HCT116 (cell line): ENCODE measurements around the gene PLEKHA4. TPM values are rescaled to one million over a fixed set of nuclear protein-coding genes. Genes with fewer than 3 reads are reported as not detected.

Experiments
- ATAC-seq: fragments of 200-7000 bp; cut with Tn5 transposase; 2 replicates; pipeline ENCODE4 v1.9.1; 2020; ENCODE audit warnings: mild to moderate bottlenecking, moderate library complexity
- BruUV-seq: library from RNA; stranded (reverse); fragments of 400-500 nt; replicated peaks from 2 replicates; lab custom pipeline; 2021; lab: Mats Ljungman, UMichigan
- CTCF ChIA-PET: fragments of 300-600 bp; sonication (Branson Sonifier 250); formaldehyde crosslinking; loops from one replicate; lab custom pipeline; 2021; ENCODE audit warnings: antibody characterized with exemption; lab: Charles Lee
- POLR2A ChIA-PET: fragments of 300-600, 350-600 bp; sonication (Branson Sonifier 250); formaldehyde crosslinking; loops from one replicate; lab custom pipeline; 2021; ENCODE audit warnings: antibody characterized with exemption; lab: Charles Lee
- RAD21 ChIA-PET, 2 experiments: fragments of 300-600 bp; sonication (Branson Sonifier 250); formaldehyde crosslinking; loops; one replicate each; lab custom pipeline; 2023; ENCODE audit warnings: low total read pairs in 2 of 2; ENCODE audit not compliant: uncharacterized antibody in 2 of 2, unreplicated experiment in 2 of 2, low non-redundant PET in 1 of 2; lab: Charles Lee
- DNase-seq: peaks from one replicate; pipeline ENCODE4 v3.0.0-alpha.2; 2010; ENCODE audit warnings: low read depth, low spot score
- H2AFZ ChIP-seq: fragments of 200-600 bp; shearing (Covaris generic), sonication (generic); 2 replicates; pipeline ENCODE4 v1.6.1; 2017; ENCODE audit warnings: low read depth, mixed run types, mixed read lengths, antibody characterized with exemption, low read length; ENCODE audit not compliant: poor library complexity, severe bottlenecking
- H3K27ac ChIP-seq: 2 replicates; pipeline ENCODE4 v1.5.1; 2012; ENCODE audit warnings: low read depth, low read length
- H3K27me3 ChIP-seq: fragments of 200-600 bp; sonication (generic); 2 replicates; pipeline ENCODE4 v1.6.1; 2016; ENCODE audit warnings: mixed run types, low read length, mixed read lengths; ENCODE audit not compliant: insufficient read depth
- H3K36me3 ChIP-seq, 2 experiments: fragments of 200-500 bp in 1 of 2; fragments of 200-600 bp in 1 of 2; sonication (Bioruptor generic) in 1 of 2; sonication (generic) in 1 of 2; 2 replicates each; pipeline versions ENCODE4 v1.5.1 to v1.6.1; 2014 to 2016; ENCODE audit warnings: low read length in 2 of 2, inconsistent platforms in 1 of 2, mixed read lengths in 1 of 2, mixed run types in 1 of 2; ENCODE audit not compliant: insufficient read depth in 2 of 2, control insufficient read depth in 1 of 2
- H3K4me1 ChIP-seq, 2 experiments: fragments of 200-600 bp in 1 of 2; sonication (generic) in 1 of 2; 2 replicates each; pipeline versions ENCODE4 v1.5.1 to v1.6.1; 2012 to 2017; ENCODE audit warnings: low read length in 2 of 2, inconsistent platforms in 1 of 2, mild to moderate bottlenecking in 1 of 2, mixed read lengths in 1 of 2, mixed run types in 1 of 2, moderate library complexity in 1 of 2; ENCODE audit not compliant: insufficient read depth in 2 of 2, control insufficient read depth in 1 of 2
- H3K4me2 ChIP-seq: fragments of 200-600 bp; sonication (generic); 2 replicates; pipeline ENCODE4 v1.6.1; 2017; ENCODE audit warnings: mixed run types, low read length, mixed read lengths
- H3K4me3 ChIP-seq, 2 experiments: fragments of 200-600 bp in 1 of 2; sonication (generic) in 1 of 2; replicated peaks in 1 of 2; 2 replicates each; pipeline ENCODE4 v1.5.1; 2011 to 2016; ENCODE audit warnings: low read length in 2 of 2, control low read depth in 1 of 2, low read depth in 1 of 2, mild to moderate bottlenecking in 1 of 2, mixed read lengths in 1 of 2, mixed run types in 1 of 2
- H3K79me2 ChIP-seq: fragments of 200-600 bp; sonication (generic); 2 replicates; pipeline ENCODE4 v1.6.1; 2017; ENCODE audit warnings: mild to moderate bottlenecking, mixed run types, low read length, moderate library complexity, mixed read lengths; ENCODE audit not compliant: insufficient read depth
- H3K9ac ChIP-seq: fragments of 200-600 bp; sonication (generic); 2 replicates; pipeline ENCODE4 v1.6.1; 2016; ENCODE audit warnings: low read length, mixed read lengths
- H3K9me2 ChIP-seq: fragments of 200-600 bp; sonication (generic), shearing (Covaris generic); 2 replicates; pipeline ENCODE4 v1.6.1; 2017; ENCODE audit warnings: mixed run types, mild to moderate bottlenecking, moderate library complexity; ENCODE audit not compliant: insufficient read depth
- H3K9me3 ChIP-seq, 2 experiments: fragments of 200-500 bp in 1 of 2; fragments of 200-600 bp in 1 of 2; sonication (Bioruptor generic) in 1 of 2; sonication (generic) in 1 of 2; 2 replicates each; pipeline ENCODE4 v1.6.1; 2014 to 2017; ENCODE audit warnings: low read length in 2 of 2, mixed read lengths in 2 of 2, inconsistent platforms in 1 of 2, low read depth in 1 of 2, mild to moderate bottlenecking in 1 of 2, mixed run types in 1 of 2, moderate library complexity in 1 of 2; ENCODE audit not compliant: control insufficient read depth in 1 of 2, insufficient read depth in 1 of 2
- H4K20me1 ChIP-seq: fragments of 200-600 bp; sonication (generic), shearing (Covaris generic); 2 replicates; pipeline ENCODE4 v1.6.1; 2017; ENCODE audit warnings: mixed run types, mild to moderate bottlenecking, moderate library complexity; ENCODE audit not compliant: insufficient read depth
- CEBPB ChIP-seq: IDR thresholded peaks from 2 replicates; pipeline ENCODE4 v1.6.1; 2012; ENCODE audit warnings: low read depth
- EGR1 ChIP-seq: IDR thresholded peaks from 2 replicates; pipeline ENCODE4 v1.6.1; 2012; ENCODE audit warnings: low read depth
- EZH2 ChIP-seq: fragments of 200-600 bp; sonication (generic); IDR thresholded peaks from 2 replicates; pipeline ENCODE4 v1.6.1; 2017; ENCODE audit warnings: antibody characterized with exemption, mixed run types
- EZH2phosphoT487 ChIP-seq: fragments of 200-600 bp; IDR thresholded peaks from 2 replicates; pipeline ENCODE4 v1.6.1; 2018; ENCODE audit warnings: antibody characterized with exemption, borderline replicate concordance
- FOSL1 ChIP-seq: IDR thresholded peaks from 2 replicates; pipeline ENCODE4 v1.6.1; 2012; ENCODE audit warnings: low read depth
- JUND ChIP-seq: IDR thresholded peaks from 2 replicates; pipeline ENCODE4 v1.6.1; 2012
- POLR2A ChIP-seq: IDR thresholded peaks from 2 replicates; pipeline ENCODE4 v1.7.0; 2011; ENCODE audit warnings: borderline replicate concordance; ENCODE audit not compliant: insufficient read depth, insufficient read length; ENCODE audit errors: extremely low read depth
- POLR2AphosphoS5 ChIP-seq: IDR thresholded peaks from 2 replicates; pipeline ENCODE4 v1.6.1; 2011; ENCODE audit warnings: mild to moderate bottlenecking, low read depth, low read length, moderate library complexity
- SRF ChIP-seq: IDR thresholded peaks from 2 replicates; pipeline ENCODE4 v1.6.1; 2012; ENCODE audit warnings: low read depth
- TCF7L2 ChIP-seq: IDR thresholded peaks from 2 replicates; pipeline ENCODE4 v1.7.0; 2011; ENCODE audit warnings: borderline replicate concordance, inconsistent platforms; ENCODE audit not compliant: insufficient read depth, insufficient read length; ENCODE audit errors: extremely low read depth
- YY1 ChIP-seq: IDR thresholded peaks from 2 replicates; pipeline ENCODE4 v1.6.1; 2011; ENCODE audit warnings: low read length, low read depth, moderate library complexity, mild to moderate bottlenecking; ENCODE audit not compliant: insufficient replicate concordance; ENCODE audit errors: extremely low read depth
- ZNF274 ChIP-seq: fragments of 200-500 bp; sonication (Bioruptor generic); IDR thresholded peaks from 2 replicates; pipeline ENCODE4 v1.6.1; 2014; ENCODE audit warnings: mild to moderate bottlenecking, low read depth, low read length, inconsistent platforms
- intact Hi-C: fragments of 100-400 bp; cut with micrococcal nuclease; formaldehyde crosslinking; loops from 2 replicates; pipeline ENCODE4 v1.10.0; 2022
- total RNA-seq: library from RNA; stranded (reverse); gene quantifications from one replicate; pipeline ENCODE4 v1.2.1, GENCODE V29; 2021; ENCODE audit not compliant: unreplicated experiment
- TF ChIP-seq, protein P1 (sequence below), 3 experiments: fragments of 200-600 bp in 1 of 3; sonication (generic) in 1 of 3; IDR thresholded peaks in 2 of 3; conservative IDR thresholded peaks in 1 of 3; 2 replicates each; pipeline ENCODE4 v1.5.1; 2012 to 2017; ENCODE audit warnings: low read depth in 2 of 3, low read length in 2 of 3, antibody characterized with exemption in 1 of 3, borderline replicate concordance in 1 of 3, control low read depth in 1 of 3, mild to moderate bottlenecking in 1 of 3, mixed read lengths in 1 of 3, mixed run types in 1 of 3, moderate library complexity in 1 of 3; ENCODE audit not compliant: insufficient read depth in 1 of 3
- TF ChIP-seq, protein P2 (sequence below): IDR thresholded peaks from 2 replicates; pipeline ENCODE4 v1.6.1; 2012
- TF ChIP-seq, protein P3 (sequence below): IDR thresholded peaks from 2 replicates; pipeline ENCODE4 v1.6.1; 2012

Gene PLEKHA4
- total RNA-seq, 1 experiment from 2014 or later = 20.4 TPM

DNA sequence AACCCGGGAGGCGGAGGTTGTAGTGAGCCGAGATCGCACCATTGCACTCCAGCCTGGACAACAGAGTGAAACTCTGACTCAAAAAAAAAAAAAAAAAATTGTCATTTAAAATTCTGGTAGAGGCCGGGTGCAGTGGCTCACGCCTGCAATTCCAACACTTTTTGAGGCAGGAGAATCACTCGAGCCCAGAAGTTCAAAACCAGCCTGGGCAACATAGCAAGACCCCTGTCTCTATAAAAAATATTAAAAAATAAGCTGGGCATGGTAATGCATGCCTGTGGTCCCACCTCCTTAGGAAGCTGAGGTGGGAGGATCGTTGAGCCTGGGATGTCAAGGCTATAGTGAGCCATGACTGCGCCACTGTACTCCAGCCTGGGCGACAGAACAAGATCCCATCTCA is 37.9 kb upstream of the PLEKHA4 start:
- Histone ChIP-seq H3K9me3 (no peaks in the 10 kb centered on the region), H3K4me2 (no peak overlapping the region), H3K9me2 (no peaks in the 10 kb centered on the region), H4K20me1 (no peaks in the 10 kb centered on the region), H2AFZ (no peak overlapping the region), H3K79me2 (no peaks in the 10 kb centered on the region), H3K36me3 (peaks cover 8% of the 10 kb centered on the region in 2 experiments; a peak in 3 of 4 replicates), H3K27ac (no peak overlapping the region), H3K4me1 (peaks cover 0 to 2% of the 10 kb centered on the region in 2 experiments; a peak in 1 of 4 replicates), H3K27me3 (no peaks in the 10 kb centered on the region), H3K4me3 (no peak overlapping the region), H3K9ac (no peak overlapping the region)
- ATAC-seq (no peak), DNase-seq (no peak)
- ChIA-PET CTCF (no interaction called here), POLR2A (no interaction called here), RAD21 (no interaction called here)
- intact Hi-C loops = no loop called here
- TF ChIP-seq, protein P1, sequence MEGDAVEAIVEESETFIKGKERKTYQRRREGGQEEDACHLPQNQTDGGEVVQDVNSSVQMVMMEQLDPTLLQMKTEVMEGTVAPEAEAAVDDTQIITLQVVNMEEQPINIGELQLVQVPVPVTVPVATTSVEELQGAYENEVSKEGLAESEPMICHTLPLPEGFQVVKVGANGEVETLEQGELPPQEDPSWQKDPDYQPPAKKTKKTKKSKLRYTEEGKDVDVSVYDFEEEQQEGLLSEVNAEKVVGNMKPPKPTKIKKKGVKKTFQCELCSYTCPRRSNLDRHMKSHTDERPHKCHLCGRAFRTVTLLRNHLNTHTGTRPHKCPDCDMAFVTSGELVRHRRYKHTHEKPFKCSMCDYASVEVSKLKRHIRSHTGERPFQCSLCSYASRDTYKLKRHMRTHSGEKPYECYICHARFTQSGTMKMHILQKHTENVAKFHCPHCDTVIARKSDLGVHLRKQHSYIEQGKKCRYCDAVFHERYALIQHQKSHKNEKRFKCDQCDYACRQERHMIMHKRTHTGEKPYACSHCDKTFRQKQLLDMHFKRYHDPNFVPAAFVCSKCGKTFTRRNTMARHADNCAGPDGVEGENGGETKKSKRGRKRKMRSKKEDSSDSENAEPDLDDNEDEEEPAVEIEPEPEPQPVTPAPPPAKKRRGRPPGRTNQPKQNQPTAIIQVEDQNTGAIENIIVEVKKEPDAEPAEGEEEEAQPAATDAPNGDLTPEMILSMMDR (IDR thresholded peaks at IDR 0.05 in 2 of 3, conservative IDR thresholded peaks at IDR 0.05 in 1 of 3; ENCODE audit: borderline replicate concordance in 1 of 3, insufficient read depth in 1 of 3, low read depth in 2 of 3, low read length in 2 of 3) = no peak
- TF ChIP-seq SRF = no peak
- TF ChIP-seq, protein P2, sequence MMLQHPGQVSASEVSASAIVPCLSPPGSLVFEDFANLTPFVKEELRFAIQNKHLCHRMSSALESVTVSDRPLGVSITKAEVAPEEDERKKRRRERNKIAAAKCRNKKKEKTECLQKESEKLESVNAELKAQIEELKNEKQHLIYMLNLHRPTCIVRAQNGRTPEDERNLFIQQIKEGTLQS = no peak
- no TSS peak for BruUV-seq

DNA sequence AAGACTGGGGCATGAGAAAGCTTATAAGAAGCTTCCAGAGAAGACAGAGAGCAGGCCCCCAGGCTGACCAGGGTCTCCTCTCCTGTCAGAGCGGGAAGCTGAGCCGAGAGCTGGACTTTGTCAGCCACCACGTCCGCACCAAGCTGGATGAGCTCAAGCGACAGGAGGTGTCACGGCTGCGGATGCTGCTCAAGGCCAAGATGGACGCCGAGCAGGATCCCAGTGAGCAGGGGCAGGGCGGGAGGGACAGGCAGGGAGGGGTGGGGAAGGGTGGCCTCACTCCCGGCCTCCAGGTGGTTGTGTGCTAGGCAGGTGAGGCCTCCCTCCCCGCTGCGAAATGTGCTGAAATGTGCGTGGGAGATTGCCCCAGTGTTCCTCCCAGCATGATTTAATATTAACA is 37.2 kb upstream of the PLEKHA4 start:
- H2AFZ ChIP-seq = no peak overlapping the region
- H3K79me2 ChIP-seq = peaks cover 5% of the 10 kb centered on the region; the same call in 1 of the 2 replicates
- H3K4me3 ChIP-seq = no peak overlapping the region
- peaks cover 2 to 4% of the 10 kb centered on the region in 2 experiments; a peak in 3 of 4 replicates for H3K36me3 ChIP-seq
- BruUV-seq = no TSS peak
- H3K27me3 ChIP-seq = no peaks in the 10 kb centered on the region
- POLR2A ChIA-PET = no interaction called here
- no peak overlapping the region for H3K9ac ChIP-seq
- no peak overlapping the region for H3K27ac ChIP-seq
- RAD21 ChIA-PET = interaction anchor here in 1 of 2 experiments (0.7 kb wide), 1 partner anchor 19 kb away, joined by 4 read pairs; no protein-coding TSS in a partner anchor
- ATAC-seq = no peak
- intact Hi-C loops = no loop called here
- H3K4me2 ChIP-seq = no peak overlapping the region
- CTCF ChIA-PET = no interaction called here
- DNase-seq = no peak
- no peaks in the 10 kb centered on the region for H3K9me2 ChIP-seq
- H4K20me1 ChIP-seq = no peaks in the 10 kb centered on the region
- no peaks in the 10 kb centered on the region for H3K9me3 ChIP-seq
- peaks cover 0 to 8% of the 10 kb centered on the region in 2 experiments; a peak in 2 of 4 replicates for H3K4me1 ChIP-seq
- TF ChIP-seq TCF7L2 = no peak
- no peak for TF ChIP-seq JUND
- TF ChIP-seq, protein P1 (IDR thresholded peaks at IDR 0.05 in 2 of 3, conservative IDR thresholded peaks at IDR 0.05 in 1 of 3; ENCODE audit: borderline replicate concordance in 1 of 3, insufficient read depth in 1 of 3, low read depth in 2 of 3, low read length in 2 of 3) = no peak
- TF ChIP-seq EGR1 = no peak
- TF ChIP-seq EZH2phosphoT487 = no peak
- TF ChIP-seq EZH2 = no peak
- no peak for TF ChIP-seq POLR2A
- TF ChIP-seq SRF = no peak
- no peak for TF ChIP-seq POLR2AphosphoS5
- TF ChIP-seq YY1 = no peak
- TF ChIP-seq CEBPB = no peak
- no peak for TF ChIP-seq ZNF274
- TF ChIP-seq, protein P2 = no peak
- TF ChIP-seq, protein P3, sequence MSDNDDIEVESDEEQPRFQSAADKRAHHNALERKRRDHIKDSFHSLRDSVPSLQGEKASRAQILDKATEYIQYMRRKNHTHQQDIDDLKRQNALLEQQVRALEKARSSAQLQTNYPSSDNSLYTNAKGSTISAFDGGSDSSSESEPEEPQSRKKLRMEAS = no peak
- TF ChIP-seq FOSL1 = no peak
